Anterior cingulate cortex (tissue), 58 donors: ENCODE measurements around the gene KCNQ1.

ENCODE experiments used
- DNase-seq, 58 donors: peaks; one replicate each; lab custom pipeline; 2025; lab: John Stamatoyannopoulos, UW

Gene KCNQ1

GRCh38 chr11:2760196-2760871, 315.5 kb downstream of the KCNQ1 start:
- DNase-seq = no peak

- DNase-seq = no peak
Measured at GRCh38 chr11:2761131-2762030, 316.6 kb downstream of the KCNQ1 start.

- no peak for DNase-seq
Measured at GRCh38 chr11:2762031-2762380, 317.2 kb downstream of the KCNQ1 start.

GRCh38 chr11:2762451-2762850, 317.6 kb downstream of the KCNQ1 start:
- no peak for DNase-seq

GRCh38 chr11:2763984-2764383, 319.2 kb downstream of the KCNQ1 start:
- no peak for DNase-seq

- no peak for DNase-seq
Measured at GRCh38 chr11:2765491-2765890, 320.7 kb downstream of the KCNQ1 start.

GRCh38 chr11:2766166-2766565, 321.4 kb downstream of the KCNQ1 start:
- no peak for DNase-seq

GRCh38 chr11:2767071-2767470, 322.3 kb downstream of the KCNQ1 start:
- DNase-seq = no peak

GRCh38 chr11:2767801-2768200, 323.0 kb downstream of the KCNQ1 start:
- DNase-seq = no peak

- no peak for DNase-seq
Measured at GRCh38 chr11:2768471-2769408, 323.9 kb downstream of the KCNQ1 start.

GRCh38 chr11:2769409-2770095, 324.7 kb downstream of the KCNQ1 start:
- DNase-seq = no peak

- no peak for DNase-seq
Measured at GRCh38 chr11:2770096-2770751, 325.4 kb downstream of the KCNQ1 start.

GRCh38 chr11:2770761-2771301, 326.0 kb downstream of the KCNQ1 start:
- DNase-seq = no peak

GRCh38 chr11:2771758-2772466, 327.1 kb downstream of the KCNQ1 start:
- DNase-seq = no peak

GRCh38 chr11:2772544-2773031, 327.8 kb downstream of the KCNQ1 start:
- DNase-seq = no peak

GRCh38 chr11:2774173-2775082, 329.6 kb downstream of the KCNQ1 start:
- DNase-seq = no peak

GRCh38 chr11:2775083-2775625, 330.3 kb downstream of the KCNQ1 start:
- DNase-seq = no peak
